GM10847 (cell line): ENCODE results near the gene SPATA18.

Experiments
- POLR2A ChIP-seq: IDR thresholded peaks from 2 replicates; pipeline ENCODE4 v1.6.1; 2011; ENCODE audit not compliant: insufficient read length; ENCODE audit errors: extremely low read depth

The SPATA18 gene

DNA sequence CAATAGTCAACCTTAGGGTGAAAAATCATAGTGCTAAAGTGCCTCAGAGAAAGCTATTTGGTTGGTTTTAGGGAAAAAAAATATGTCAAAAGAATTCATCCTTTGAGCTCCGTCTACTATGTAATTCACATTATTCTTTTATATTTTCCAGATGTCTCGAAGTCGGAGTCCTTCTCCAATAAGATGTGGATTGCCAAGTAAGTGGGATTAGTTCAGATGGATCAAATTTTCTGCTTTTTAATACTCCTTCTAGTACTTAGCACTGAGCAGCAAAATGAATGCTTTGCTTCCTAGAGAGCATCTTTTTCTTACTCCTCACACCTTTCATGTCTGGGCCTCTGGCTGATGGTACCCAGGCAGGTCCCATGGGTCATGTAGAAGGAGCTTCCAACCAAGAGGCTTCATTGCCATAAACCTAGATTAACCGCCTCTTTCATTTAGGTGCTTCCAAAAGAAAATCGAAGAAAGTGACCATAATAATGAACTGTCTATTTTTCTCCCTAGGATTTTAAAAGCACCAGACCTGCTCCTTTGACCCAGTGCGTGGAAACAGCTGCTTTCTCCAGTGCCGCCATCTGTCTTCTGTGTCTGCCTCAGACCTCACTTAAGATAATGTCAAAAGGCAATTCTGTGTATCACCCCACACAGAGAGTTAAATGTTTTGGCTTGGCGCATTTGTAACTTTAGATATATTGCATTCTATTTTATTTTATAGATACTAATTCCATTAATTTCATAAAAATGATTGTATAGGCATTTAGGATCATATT lies 43.5 kb downstream of the SPATA18 start:
- no peak for TF ChIP-seq POLR2A

GRCh38 chr4:52095374-52095773 lies 44.3 kb downstream of the SPATA18 start:
- no peak for TF ChIP-seq POLR2A

DNA sequence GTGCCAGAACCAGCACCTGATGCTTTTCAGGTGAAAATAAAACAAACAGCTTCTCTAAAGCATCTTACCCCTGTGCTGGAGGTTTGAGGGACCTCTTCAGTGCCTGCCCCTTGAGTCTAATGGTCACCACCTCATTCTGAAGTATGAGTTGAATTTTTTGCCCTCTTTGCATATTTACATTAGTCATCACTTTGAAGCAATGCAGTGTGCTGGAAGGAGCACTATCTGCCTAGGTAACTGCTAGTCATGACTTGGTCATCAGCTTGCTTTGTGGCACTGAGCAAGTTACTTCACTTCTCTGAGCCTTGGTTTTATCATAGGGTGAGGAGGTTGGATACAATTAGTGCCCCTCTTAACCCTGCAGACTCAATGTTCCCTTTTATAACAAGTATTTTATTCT lies 44.9 kb downstream of the SPATA18 start:
- no peak for TF ChIP-seq POLR2A

DNA sequence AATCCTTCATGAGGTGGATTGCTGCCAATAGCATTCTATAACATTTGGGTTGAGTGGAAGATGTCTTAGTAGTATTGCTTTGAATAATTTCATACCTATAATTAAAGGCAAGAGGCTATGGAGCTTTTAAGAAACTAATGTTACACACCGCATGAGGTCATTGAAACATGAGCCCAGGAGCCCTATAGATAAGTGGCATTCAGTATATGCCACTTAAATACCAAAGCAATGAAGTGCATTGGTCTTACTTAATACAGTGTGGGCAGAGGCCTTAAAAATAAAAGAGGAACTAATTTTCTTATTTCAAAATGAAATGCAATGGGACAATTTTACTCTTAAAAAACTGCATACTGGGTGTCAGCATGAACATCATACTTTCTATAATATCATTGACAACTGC lies 47.5 kb downstream of the SPATA18 start:
- TF ChIP-seq POLR2A: no peak

DNA sequence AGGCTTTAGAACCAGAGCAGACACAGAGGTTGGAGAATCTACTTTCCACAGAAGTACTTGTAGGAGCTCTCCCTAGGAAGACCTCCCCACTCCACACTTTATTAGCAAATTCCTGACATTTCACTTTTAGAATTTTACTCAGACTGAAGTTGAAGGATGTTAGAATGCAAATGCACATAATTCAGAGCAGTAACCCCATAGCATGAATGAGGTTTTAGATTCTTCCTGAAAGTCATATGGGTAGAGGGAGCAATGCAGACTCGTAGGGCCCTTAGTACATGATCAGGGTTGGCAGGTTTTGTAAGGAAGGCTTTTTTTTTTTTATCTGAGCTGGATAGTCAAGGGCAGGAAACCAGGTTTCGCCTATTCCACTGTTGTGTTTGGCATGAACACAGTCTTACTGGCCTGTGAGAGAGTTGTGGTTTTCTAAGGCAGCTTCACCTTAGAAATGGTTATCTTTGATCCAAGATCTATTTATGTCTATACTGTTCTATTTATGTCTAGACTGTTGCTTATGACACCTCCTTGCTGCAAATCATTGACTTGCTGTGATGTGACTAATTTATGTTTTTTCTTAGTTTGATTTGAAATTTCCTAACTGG lies 48.9 kb downstream of the SPATA18 start:
- no peak for TF ChIP-seq POLR2A

DNA sequence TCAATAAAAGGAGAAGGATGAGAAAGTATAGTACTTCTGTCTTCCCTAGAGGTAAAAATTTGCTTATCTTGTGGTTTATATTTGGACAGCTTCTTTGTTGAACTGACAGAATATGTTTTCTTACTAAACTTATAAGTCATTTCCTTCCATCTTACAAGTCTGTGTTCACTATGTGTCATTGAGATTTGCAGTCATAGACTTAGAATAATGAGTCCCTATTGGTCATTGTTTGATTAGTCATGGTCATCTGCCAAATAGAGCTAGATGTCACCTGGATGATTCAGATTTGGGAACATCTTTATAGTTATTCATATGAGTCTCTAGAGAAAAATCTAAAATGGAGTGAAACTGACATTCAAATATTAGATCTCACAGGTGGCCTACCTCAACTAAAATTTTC lies 51.5 kb downstream of the SPATA18 start:
- no peak for TF ChIP-seq POLR2A

DNA sequence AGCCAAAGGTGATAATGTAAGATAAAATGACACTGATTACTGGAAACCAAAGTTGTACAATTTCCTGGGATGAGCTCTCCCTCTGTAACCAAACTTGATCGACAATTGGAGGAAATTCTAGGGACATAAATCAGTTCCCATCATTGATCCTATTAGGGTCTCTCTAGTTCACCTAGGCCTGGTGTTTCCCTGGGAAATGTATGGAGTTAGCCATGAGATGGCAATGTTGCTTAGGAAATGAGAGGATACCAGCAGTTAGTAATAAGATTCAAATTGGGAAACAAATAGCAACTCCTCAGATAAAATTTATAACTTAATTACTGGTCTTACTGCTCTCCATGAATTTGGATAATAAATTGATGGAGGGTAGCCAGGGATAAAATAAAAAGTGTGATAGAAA lies 52.2 kb downstream of the SPATA18 start:
- TF ChIP-seq POLR2A: no peak

- TF ChIP-seq POLR2A: no peak
Observed at GRCh38 chr4:52105276-52105675, 54.2 kb downstream of the SPATA18 start.

DNA sequence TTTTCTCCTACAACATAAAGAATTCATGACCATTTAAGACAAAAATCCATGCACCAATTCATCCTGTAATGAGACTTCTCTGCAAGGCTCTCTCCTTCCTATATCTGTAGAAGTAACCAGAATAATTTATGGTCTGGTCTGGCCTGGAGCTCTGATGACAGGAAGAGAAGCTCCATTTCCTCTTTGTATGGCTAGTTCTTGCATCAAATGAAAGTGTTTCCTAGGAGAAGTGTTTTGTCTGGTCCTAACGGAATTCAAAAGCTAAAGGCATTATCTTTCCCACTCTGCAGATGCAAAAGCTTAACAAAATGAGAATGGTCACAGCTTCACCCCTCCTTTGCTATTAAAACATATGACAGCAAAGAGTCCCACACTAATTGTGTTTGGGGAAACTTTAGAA lies 55.1 kb downstream of the SPATA18 start:
- no peak for TF ChIP-seq POLR2A

DNA sequence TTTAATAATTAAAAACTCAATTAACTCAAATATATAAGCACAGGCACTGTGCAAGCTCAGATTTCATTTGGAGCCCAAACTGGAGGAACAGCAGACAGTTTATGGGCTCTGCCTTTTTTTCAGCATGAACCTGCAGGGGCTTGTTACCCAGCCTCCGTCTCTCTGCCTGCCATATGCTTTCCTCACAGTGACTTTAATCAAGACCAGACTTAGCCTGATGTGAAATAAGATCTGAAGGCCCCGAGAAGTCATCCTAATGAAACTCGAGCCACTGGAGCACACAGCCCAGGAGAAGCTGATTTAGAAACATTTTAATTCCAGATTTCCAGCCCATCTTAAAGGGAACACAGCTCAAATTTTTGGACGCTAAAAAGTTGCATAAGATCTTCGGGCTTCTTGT lies 55.6 kb downstream of the SPATA18 start:
- TF ChIP-seq POLR2A: no peak

DNA sequence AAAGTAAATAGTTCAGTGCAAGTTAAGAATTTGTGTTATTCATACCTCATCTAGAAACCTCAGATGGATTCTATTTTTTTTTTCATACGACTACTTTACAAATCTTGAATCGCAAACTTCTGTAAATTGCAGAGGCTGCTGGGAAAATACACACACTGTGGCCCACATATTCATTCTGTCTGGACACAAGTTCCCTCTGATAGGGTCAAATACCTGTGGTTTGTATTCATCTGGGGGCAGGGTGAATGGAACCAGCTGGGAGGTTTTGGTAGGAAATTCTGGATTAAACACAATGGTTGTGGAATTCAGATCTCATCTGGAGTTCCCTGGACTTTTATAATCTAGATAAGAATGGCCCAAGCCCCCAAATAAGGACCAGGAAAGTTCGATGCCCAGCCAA lies 56.2 kb downstream of the SPATA18 start:
- no peak for TF ChIP-seq POLR2A

DNA sequence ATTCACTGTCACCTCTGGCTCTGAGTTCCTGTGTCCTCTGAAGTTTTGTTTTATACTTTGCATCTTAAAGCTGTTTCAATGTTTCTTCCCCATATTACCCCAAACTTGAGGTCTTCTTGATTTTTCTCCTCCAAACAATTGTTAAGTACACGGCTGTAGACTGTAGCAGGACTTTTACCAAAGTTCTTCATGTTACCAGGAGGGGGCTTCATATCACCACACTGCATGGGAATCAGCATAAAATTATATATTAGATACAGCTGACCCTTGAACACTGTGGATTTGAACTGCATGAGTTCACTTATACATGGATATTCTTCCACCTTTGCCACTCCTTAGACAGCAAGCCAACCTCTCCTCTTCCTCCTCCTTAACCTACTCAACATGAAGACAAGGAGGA lies 56.6 kb downstream of the SPATA18 start:
- TF ChIP-seq POLR2A: no peak

DNA sequence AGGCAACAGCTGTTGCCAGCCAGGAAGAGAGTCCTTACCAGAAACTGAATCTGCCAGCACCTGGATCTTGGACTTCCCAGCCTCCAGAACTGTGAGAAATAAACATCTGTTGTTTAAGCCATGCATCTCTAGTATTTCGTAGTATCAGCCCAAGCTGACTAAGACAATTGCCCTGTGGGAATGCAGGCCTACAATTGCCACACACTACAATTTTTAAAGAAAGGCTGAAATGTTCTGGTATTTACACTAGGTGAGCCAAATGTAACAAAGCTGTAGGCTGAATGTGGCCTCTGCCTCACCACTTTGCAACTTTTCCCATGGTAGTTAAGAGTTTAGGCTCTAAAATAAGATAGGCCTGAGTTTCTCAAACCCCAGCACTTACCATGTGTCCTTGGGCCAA lies 59.1 kb downstream of the SPATA18 start:
- TF ChIP-seq POLR2A: no peak

DNA sequence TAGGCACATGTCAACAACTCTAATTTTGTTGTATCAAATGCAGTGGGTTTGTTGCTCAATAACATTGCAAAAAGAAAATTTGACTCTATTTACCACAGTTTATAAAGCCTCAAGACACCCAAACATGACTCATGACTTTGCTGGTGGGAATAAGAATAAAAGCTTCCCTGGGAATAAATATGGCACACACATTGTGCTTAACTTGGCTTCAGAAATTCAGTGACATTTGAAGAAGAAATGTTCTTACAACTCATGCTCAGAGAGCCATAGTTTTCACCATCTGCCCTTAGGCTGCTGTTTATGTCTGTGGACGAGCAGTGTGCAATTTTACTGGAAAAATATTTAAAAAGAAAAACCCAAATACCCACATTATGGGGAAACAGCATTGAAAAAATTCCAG lies 60.9 kb downstream of the SPATA18 start:
- TF ChIP-seq POLR2A: no peak

DNA sequence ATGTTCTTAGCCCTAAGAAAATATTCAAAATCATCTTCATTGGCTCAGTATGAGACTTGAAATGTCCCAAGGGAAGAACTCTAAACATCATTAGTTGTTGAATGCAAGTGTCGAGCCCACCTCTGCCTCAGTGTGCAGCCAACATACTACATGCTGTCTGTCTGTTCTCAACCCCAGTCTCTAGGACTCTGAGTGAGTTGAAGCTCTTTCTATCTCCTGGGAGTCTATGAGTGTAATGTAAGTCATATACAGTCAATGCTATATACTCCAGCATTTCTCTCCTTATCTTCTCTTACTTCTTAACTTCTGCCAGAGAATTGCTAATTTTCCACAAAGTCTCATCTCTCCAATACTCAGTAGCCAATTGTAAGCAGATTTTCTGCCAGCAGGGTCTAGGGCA lies 61.3 kb downstream of the SPATA18 start:
- no peak for TF ChIP-seq POLR2A

- no peak for TF ChIP-seq POLR2A
Observed at GRCh38 chr4:52116641-52117040, 65.5 kb downstream of the SPATA18 start.

DNA sequence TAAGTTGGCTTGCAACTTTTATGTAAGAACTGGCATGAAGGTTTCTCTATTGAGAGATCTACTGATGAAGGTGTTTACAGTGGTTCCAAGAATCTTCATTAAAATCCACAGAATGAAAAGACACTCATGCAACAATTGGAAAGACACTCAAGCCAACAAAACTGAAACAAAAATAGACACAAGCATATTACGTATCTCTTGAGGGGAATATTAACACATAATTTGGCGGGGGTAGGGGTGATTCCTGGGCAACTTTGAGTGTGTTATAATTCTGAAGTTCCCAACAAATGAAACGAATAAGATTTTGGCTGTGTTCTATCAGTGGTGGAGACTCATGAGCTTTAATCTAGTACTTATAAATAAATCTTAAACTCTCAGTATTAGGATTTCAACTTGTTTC lies 75.1 kb downstream of the SPATA18 start:
- TF ChIP-seq POLR2A: no peak
